GM18517 (cell line): ENCODE measurements around the gene CCRL2.
"Not testable (repeated sequence)": the region's sequence is repeated elsewhere in the genome, so short reads cannot be mapped to it uniquely, and the experiment has no call there.

Experiments
- ATAC-seq: cut with Tn5 transposase; IDR thresholded peaks from one replicate; pipeline ENCODE4 v1.9.1; 2021; ENCODE audit warnings: mild to moderate bottlenecking, moderate library complexity; ENCODE audit not compliant: unreplicated experiment

The CCRL2 gene

GRCh38 chr3:46378426-46378942 is 28.6 kb upstream of the CCRL2 start:
- ATAC-seq: no peak

GRCh38 chr3:46380471-46381221 is 26.4 kb upstream of the CCRL2 start:
- ATAC-seq: no peak

DNA sequence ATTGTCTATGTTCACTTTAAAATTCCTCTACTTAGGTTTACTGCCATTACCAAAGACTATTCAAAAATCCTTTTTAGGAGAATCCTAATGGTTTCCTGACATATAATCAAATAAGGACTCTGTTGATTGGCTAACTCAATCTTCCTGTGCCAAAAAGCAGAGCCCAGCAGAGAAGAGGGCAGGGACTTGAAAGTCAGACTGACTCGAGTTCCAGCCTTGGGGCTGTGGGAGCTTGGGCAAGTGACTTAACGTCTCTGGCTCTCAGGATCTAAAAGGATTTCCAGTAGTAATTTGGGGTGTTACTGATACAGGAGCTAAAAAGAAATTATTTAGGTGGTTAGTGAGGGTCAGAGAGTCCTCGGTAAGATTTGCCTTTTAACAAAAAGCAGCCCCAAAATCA is 25.4 kb upstream of the CCRL2 start:
- ATAC-seq: no peak

GRCh38 chr3:46383211-46383950 is 23.7 kb upstream of the CCRL2 start:
- ATAC-seq: no peak

DNA sequence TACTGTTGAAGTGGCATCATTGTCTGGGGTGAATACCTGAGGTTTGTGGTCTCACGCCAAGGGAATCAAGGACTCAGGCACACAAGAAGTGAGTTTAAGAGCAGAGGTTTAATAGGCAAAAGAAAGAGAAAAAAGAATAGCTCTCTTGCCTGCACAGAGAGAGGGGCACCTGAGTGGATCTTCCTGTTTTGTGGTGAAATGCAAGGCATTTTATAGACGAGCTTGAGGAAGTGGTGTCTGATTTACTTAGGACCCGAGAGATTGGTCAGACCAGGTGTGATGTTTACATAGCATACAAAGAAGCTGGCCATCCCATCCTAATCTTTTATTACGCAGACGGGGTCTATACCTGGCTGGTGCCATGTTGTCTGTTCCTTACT is 23.1 kb upstream of the CCRL2 start:
- ATAC-seq: no peak

GRCh38 chr3:46386205-46386604 is 20.9 kb upstream of the CCRL2 start:
- no peak for ATAC-seq

- ATAC-seq: not testable (repeated sequence)
Measured at GRCh38 chr3:46388847-46389246, 18.2 kb upstream of the CCRL2 start.

GRCh38 chr3:46389306-46389705 is 17.8 kb upstream of the CCRL2 start:
- ATAC-seq: no peak

GRCh38 chr3:46391526-46391925 is 15.5 kb upstream of the CCRL2 start:
- not testable (repeated sequence) for ATAC-seq

DNA sequence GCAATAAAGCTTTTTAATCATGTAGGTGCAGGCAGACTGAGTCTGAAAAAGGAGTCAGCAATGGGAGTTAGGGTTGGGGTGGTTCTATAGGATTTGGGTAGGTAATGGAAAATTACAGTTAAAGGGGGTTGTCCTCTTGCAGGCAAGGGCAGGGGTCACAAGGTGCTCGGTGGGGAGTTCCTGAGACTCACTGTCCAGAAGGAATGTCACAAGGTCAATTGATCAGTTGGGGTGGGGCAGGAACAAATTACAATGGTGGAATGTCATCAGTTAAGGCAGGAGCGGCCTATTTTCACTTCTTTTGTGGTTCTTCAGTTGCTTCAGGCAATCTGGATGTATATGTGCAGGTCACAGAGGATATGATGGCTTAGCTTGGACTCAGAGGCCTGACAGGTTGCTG is 14.0 kb upstream of the CCRL2 start:
- ATAC-seq: no peak

GRCh38 chr3:46393554-46394434 is 13.3 kb upstream of the CCRL2 start:
- ATAC-seq: no peak

- ATAC-seq: no peak
Measured at GRCh38 chr3:46395210-46395661, 11.8 kb upstream of the CCRL2 start.

- ATAC-seq: no peak
Measured at GRCh38 chr3:46395766-46396530, 11.1 kb upstream of the CCRL2 start.

GRCh38 chr3:46397111-46397510 is 9.9 kb upstream of the CCRL2 start:
- no peak for ATAC-seq

- no peak for ATAC-seq
Measured at GRCh38 chr3:46398186-46398955, 8.7 kb upstream of the CCRL2 start.

- no peak for ATAC-seq
Measured at GRCh38 chr3:46399098-46399497, 8.0 kb upstream of the CCRL2 start.

GRCh38 chr3:46399557-46399956 is 7.5 kb upstream of the CCRL2 start:
- ATAC-seq: no peak

DNA sequence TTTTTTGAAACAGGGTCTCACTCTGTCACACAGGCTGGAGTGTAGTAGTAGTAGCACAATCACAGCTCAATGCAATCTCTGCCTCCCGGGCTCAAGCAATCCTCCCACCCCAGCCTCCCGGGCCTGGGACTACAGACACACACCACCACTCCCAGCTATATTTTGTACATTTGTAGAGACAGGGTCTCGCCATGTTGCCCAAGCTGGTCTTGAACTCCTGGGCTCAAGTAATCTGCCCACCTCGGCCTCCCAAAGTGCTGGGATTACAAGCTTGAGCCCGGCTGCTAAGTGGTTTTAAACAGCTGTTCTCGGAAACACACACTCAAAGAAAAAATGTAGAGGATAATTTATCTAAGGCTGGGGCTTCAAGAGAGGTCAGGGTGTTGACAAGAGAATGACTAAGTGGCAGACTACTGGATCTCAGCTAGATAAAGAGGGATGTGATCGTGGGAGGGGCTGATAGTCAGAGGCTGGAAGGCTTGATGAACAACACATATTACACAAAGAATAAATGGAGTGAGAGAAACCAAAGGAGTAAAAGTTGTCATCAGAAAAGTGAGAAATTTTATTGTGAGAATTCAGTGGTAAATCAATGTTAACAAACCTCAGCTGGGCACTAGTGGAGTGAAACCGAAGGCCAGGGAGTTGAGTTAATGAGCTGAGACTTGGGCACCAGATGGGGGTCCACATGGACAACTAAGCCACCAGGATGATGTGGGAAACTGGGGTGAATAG is 6.9 kb upstream of the CCRL2 start:
- no peak for ATAC-seq

GRCh38 chr3:46400846-46401245 is 6.2 kb upstream of the CCRL2 start:
- ATAC-seq: no peak
